Omental fat pad (tissue), 4 donors: Measurements from ENCODE around the gene VEZT. TPM values are rescaled to one million over a fixed set of nuclear protein-coding genes. Genes with fewer than 3 reads are reported as not detected.

Experiments used
- ATAC-seq: fragments of 150-250 bp; one replicate; pipeline ENCODE4 v1.9.1; 2016; ENCODE audit warnings: mild to moderate bottlenecking, moderate library complexity; ENCODE audit not compliant: low FRiP score
- DNase-seq: peaks from one replicate; pipeline ENCODE4 v3.0.0-alpha.2; 2019; ENCODE audit warnings: low spot score
- total RNA-seq, 4 donors: library from RNA; depleted of rRNA; stranded (reverse); fragments of >200 nt; gene quantifications; one replicate each; pipeline ENCODE4 v1.1.0, GENCODE V29; 2016
- TF ChIP-seq, protein P1 (sequence below), 3 donors: fragments of 450-650 bp; IDR thresholded peaks; one replicate each; pipeline ENCODE4 v1.5.1; 2016 to 2017; ENCODE audit warnings: antibody characterized with exemption in 3 of 3, mild to moderate bottlenecking in 3 of 3, moderate library complexity in 2 of 3

The VEZT gene
- total RNA-seq, 4 donors from 2014 or later = 57.3 to 75.8 (median 64.0) TPM

DNA sequence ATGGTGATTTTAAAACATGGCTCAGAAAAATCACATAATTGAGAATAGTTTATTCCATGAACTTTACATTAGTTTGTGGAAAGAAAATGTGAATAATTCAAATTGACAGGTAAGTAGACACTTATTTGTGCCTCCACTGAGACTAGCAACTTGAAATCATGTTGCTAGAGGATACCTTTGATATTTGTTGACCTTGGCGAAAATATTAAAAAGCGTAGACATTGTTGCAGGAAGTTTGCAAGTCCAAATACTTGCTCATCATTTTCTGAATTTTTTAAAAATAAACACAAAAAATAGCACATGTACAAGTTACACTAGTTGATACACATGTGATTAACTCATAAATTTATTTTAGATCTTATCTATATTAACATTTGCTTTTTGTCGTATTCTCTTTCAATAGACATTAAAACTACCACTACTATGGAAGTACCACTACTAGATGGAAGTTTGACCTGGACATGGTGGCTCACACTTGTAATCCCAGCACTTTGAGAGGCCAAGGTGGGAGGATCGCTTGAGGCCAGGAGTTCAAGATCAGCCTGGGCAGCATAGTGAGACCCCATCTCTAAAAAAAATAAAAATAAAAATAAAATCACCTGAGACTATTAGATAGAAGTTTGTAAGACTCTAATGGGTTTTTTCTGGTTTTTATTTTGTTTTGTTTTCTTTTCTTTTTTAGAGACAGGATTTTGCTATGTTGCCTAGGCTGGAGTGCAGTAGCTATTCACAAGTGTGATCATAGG is 24.3 kb downstream of the VEZT start:
- ATAC-seq = no peak
- TF ChIP-seq, protein P1, sequence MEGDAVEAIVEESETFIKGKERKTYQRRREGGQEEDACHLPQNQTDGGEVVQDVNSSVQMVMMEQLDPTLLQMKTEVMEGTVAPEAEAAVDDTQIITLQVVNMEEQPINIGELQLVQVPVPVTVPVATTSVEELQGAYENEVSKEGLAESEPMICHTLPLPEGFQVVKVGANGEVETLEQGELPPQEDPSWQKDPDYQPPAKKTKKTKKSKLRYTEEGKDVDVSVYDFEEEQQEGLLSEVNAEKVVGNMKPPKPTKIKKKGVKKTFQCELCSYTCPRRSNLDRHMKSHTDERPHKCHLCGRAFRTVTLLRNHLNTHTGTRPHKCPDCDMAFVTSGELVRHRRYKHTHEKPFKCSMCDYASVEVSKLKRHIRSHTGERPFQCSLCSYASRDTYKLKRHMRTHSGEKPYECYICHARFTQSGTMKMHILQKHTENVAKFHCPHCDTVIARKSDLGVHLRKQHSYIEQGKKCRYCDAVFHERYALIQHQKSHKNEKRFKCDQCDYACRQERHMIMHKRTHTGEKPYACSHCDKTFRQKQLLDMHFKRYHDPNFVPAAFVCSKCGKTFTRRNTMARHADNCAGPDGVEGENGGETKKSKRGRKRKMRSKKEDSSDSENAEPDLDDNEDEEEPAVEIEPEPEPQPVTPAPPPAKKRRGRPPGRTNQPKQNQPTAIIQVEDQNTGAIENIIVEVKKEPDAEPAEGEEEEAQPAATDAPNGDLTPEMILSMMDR (IDR thresholded peaks at IDR 0.05) = no peak
- no peak for DNase-seq

GRCh38 chr12:95243497-95244183 is 26.0 kb downstream of the VEZT start:
- TF ChIP-seq, protein P1 (IDR thresholded peaks at IDR 0.05) = no peak
- ATAC-seq = no peak
- DNase-seq = no peak

- TF ChIP-seq, protein P1 (IDR thresholded peaks at IDR 0.05) = no peak
- no peak for ATAC-seq
Measured at GRCh38 chr12:95244350-95244749, 26.7 kb downstream of the VEZT start.

GRCh38 chr12:95248095-95248494 is 30.5 kb downstream of the VEZT start:
- ATAC-seq (no peak), DNase-seq (no peak)
- TF ChIP-seq, protein P1 (IDR thresholded peaks at IDR 0.05) = no peak

More at GRCh38 chr12:95244350-95244749, 26.7 kb downstream of the VEZT start:
- DNase-seq = no peak

- ATAC-seq = no peak
- TF ChIP-seq, protein P1 (IDR thresholded peaks at IDR 0.05) = no peak
Measured at GRCh38 chr12:95248604-95249360, 31.2 kb downstream of the VEZT start.

GRCh38 chr12:95253386-95253785 is 35.8 kb downstream of the VEZT start:
- TF ChIP-seq, protein P1 (IDR thresholded peaks at IDR 0.05) = no peak
- no peak for DNase-seq
- no peak for ATAC-seq

More at GRCh38 chr12:95248604-95249360, 31.2 kb downstream of the VEZT start:
- no peak for DNase-seq
